ENCODE measurements around the gene PRKG1.
"Not testable (repeated sequence)": the region's sequence is repeated elsewhere in the genome, so short reads cannot be mapped to it uniquely, and the experiment has no call there.

The PRKG1 gene

GRCh38 chr10:51285601-51286000, 211.3 kb downstream of the PRKG1 start:
- DNase-seq, result no peak

DNA sequence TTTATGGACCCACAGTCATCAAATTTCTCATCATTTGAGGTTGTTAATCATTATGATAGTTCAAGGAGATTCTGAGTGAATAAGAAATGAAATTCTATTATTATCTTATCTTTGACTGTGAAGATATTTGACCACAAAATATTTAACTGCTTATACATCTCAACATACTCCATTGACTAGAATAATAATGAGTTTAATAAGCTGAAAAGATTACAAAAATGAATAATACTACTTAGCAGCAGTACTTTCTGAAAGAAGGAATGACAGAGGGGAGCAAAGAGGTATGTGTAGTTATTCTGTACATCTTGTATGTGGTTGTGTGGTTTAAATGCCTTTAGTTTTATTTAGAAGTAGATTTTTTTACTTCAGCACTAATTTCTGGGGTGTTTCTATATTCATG, 214.2 kb downstream of the PRKG1 start:
- no peak for DNase-seq

- DNase-seq, result no peak
These were observed 215.2 kb downstream of the PRKG1 start for GRCh38 chr10:51289519-51289918.

DNA sequence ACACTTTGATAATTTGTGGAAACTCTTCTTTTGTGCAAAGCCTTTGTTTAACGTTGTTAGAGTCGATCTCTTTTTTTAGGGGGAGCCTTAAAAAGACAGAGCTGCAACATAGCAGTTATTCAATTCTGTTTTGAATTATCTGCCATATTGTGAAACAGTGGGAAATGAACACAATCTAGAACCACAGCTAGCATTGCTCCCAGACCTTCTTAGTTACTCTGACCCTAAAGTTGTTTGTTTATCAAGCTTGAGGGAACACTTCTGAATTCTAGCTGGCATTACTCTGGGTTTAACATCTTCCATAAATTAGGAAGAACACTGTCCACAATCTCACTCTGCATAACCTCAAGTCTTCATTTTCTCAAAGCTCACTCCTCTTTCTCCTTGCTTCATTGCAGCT, 217.7 kb downstream of the PRKG1 start:
- no peak for DNase-seq

DNA sequence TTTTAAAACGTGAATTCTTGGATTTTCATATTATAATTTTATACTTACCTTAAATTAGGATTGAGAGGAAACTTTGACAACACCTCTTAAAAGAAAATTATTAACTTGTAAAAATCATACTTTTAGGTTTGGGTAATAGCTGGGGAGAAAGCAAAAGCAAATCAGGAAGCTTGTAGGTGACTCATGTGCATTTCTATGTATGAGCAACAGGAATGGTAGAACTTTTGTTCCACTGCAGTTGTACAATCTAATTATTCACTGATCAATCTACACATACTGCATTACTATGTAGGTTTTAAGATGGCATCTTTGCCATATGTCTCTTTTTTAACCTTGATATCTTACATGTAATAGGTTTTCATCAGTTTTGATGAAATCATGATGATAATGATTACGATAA, 223.2 kb downstream of the PRKG1 start:
- no peak for DNase-seq

DNA sequence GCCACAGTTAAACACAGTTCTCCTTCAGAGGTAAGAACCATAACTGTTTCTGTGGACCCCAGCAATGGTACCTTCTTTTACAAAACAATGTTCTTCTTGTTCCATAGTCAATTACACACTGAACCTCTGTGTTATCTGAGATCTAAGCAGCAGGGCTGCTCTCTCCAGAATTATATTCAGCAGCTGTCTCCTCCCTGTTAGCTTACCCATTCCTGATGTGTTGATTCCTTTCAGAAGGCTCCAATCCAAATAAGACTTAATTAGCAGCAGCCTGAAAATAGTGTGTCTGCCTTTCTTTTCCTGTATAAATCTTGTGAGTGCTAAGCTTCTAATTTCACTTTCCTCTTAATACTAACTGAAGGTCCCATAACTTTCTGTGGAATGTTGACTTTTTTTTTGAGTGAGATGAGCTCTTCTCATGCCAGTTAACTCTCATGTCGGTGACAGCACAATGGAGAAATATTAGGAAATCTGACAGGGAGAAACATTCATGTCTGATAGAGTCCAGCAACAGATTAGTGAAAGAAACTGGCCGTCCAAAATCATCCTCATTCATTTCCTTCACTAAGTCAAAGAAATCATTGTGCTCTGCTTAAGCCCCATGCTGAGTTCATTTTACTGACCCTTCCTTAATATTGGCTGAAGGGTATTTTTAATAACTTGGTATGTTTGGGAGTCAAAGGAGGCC, 226.5 kb downstream of the PRKG1 start:
- no peak for DNase-seq

GRCh38 chr10:51301644-51302043, 227.4 kb downstream of the PRKG1 start:
- no peak for DNase-seq

GRCh38 chr10:51302316-51302715, 228.0 kb downstream of the PRKG1 start:
- no peak for DNase-seq

DNA sequence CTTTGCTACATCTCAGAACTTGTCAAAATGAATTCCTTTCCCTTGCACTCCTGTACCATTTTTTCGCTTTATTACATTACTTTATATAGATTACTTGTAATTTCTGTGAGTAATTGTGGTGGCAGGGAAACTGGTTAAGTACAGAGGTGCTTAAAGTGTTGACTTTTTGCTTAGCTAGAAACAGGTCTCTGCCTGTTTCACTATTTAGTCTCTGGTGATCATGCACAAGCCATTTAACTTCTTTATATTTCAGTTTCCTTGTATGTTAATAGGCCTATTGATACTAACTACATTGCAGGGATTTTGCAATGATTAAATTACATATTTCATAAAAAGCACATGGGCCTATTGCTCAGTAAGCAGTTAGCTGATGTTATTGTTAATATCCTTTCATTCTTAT, 233.8 kb downstream of the PRKG1 start:
- DNase-seq, result no peak

- no peak for DNase-seq
These were observed 236.9 kb downstream of the PRKG1 start for GRCh38 chr10:51311228-51311627.

GRCh38 chr10:51312817-51313216, 238.5 kb downstream of the PRKG1 start:
- DNase-seq, result no peak

DNA sequence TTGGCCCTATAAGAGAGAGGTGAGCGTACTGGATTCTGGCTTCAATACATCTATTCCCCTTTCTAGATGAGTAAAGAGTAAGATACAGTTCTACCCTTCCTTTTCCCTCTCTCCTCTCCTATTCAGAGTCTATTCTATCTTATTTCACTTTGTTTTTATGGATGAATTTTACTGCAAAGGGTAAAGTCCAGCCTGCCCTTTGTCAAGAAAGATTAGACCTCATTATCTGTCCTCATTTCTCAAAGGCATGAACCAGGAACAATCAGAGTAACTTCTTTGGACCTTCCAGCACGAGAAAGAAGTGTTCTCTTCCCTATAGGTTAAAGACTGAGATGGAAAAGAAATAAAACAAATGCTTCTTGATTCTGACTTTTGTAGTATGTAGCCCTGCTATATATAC, 239.0 kb downstream of the PRKG1 start:
- DNase-seq, result no peak

- no peak for DNase-seq
These were observed 239.6 kb downstream of the PRKG1 start for GRCh38 chr10:51313773-51314478.

- no peak for DNase-seq
These were observed 240.2 kb downstream of the PRKG1 start for GRCh38 chr10:51314481-51314880.

- no peak for DNase-seq
These were observed 244.3 kb downstream of the PRKG1 start for GRCh38 chr10:51318399-51319172.

DNA sequence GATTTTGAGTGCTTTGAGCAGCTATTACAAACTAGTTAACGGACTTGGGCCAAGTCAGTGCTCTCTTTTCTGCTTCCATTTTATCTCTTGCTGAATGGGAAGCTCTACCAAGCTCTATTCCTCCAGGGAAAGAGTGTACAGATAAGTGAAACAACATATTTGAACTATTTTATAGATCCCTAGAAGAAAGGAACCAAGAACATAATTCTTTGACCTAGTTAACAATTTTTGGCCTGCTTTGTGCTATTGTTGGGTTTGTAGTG, 244.8 kb downstream of the PRKG1 start:
- no peak for DNase-seq

DNA sequence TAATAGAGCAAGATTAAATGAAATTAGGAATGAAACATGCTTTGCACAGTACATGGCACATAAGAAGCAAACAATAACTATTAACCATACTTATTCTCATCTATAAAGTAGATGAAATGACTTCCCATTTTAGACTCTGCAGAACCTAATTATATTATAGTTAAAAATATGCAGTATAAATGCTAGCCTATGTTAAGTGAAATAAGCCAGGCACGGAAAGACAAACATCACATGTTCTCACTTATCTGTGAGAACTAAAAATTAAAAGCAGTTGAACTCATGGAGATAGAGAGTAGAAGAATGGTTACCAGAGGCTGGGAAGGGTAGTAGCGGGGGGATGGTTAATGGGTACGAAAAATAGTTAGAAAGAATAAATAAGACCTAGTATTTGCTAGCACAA, 247.0 kb downstream of the PRKG1 start:
- no peak for DNase-seq

DNA sequence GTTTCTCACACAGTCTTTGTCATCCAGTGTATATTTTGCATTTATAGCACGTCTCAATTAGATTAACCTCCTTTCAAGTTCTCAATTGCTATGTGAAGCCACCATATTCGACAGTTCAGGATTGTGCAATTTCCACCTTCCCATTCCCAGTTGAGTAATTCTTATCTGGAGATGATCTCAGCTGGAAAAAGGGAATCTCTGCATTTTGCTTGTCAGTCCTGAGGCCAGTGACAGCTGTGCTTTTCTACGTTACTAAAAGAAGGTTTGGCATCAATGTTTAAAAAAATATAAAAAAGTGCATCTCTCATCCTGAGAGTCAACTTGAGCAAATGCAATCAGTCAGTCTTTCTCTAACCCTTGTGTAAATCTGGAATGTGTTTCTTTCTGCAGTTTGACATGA, 247.7 kb downstream of the PRKG1 start:
- DNase-seq, result no peak

GRCh38 chr10:51325649-51326048, 251.4 kb downstream of the PRKG1 start:
- no peak for DNase-seq

DNA sequence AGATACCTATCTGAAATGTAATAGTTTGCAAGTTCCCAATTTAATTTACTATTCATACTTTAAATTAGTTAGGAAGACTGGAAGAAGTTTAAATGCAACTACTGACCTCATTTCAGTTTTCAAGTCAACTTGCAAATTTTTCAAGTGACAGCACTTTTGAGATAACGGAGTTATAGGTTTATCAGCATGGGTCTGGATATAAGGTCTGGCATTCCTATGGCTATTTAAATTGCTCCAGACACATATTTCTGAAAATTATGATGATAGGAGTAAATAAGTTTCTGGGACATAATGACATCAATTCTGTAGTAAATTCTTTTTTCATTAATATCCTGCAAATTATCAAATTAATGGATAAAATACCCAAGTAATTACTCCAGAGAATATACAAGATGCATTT, 251.9 kb downstream of the PRKG1 start:
- DNase-seq, result no peak

DNA sequence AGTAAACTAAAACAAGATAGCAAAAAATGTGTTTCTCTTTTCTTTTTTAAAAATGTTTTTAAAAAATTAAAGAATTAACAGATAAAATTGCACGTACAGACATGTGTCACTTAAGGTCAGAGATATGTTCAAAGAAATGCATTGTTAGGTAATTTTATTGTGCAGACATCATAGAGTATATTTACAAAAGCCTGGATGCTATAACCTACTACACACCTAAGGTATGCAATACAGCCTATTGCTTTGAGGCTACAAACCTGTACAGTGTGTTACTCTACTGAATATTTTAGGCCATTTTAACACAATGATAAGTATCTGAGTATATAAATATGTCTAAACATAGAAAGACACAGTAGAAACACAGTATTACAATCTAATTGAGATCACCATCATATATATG, 253.1 kb downstream of the PRKG1 start:
- no peak for DNase-seq

DNA sequence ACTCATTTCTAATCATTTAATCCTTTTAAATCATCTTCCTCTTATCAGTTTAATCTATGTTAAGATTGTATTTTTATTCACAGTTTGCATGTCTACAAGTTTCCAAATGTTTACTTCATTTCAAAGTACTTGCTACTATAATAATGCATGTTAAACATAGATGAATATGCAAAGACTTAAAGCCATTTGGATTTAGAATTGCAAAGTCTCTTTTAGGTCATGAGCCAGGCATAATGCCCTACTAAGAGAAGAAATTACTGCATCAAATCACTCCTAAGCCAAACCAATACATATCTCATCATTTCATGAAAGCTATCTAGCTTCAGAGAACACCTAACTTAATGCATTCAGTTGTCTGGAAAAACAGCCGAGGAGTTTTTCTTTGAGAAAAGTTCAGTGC, 266.1 kb downstream of the PRKG1 start:
- no peak for DNase-seq

DNA sequence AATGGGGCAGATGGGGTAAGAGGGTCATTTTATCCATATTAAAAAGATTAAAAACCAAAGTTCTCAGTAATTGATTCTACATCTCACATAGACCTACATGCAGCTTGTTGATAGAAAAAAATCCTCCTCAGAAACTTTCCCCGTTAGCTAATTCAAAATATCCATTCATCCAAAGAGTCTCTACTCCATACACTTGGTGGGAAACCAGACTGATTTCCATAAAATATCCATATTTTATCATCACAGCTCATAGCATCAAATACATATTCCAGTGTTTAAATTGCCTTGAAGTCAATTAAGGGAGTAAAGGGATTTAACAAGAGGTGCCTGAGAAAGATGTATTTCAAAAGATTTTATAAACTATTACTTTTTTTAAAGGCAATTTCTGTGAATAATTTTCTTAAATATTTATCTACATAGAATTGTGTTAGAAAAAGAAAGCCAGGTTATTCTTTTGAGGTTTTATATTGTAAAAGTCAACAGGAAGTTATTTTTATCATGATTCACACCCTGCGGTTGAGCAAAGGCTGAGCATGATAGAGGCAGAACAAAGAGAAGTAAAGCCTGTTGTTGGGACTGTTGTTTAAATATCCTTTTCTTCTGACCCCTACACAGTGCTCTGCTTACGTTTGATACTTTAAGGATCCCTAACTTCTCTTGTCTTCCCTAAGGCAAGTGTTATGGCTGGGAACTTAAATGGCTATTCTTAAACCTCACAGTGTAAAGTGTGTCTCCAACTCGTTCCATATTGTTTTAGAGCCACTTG, 266.7 kb downstream of the PRKG1 start:
- DNase-seq, result no peak

- not testable (repeated sequence) for DNase-seq
These were observed 267.5 kb downstream of the PRKG1 start for GRCh38 chr10:51341745-51342144.
